ENCODE measurements around the gene CABP2.

Gene CABP2

GRCh38 chr11:67544616-67545242 is 21.5 kb upstream of the CABP2 start:
- Histone ChIP-seq H3K9ac (ENCODE audit: low read length) (no peak overlapping the region), H3F3A (ENCODE audit: insufficient read depth, low read length) (no peaks in the 10 kb centered on the region), H3K4me2 (ENCODE audit: low read length) (no peak overlapping the region), H3K27ac (ENCODE audit: low read depth, low read length, poor library complexity, severe bottlenecking) (no peak overlapping the region), H3K4me1 (ENCODE audit: insufficient read depth, low read length, severe bottlenecking) (peaks cover 10% of the 10 kb centered on the region), H3K36me3 (ENCODE audit: insufficient read depth, low read length) (no peaks in the 10 kb centered on the region), H4K20me1 (ENCODE audit: insufficient read depth, low read length) (no peaks in the 10 kb centered on the region), H3K9me3 (ENCODE audit: low read length) (no peaks in the 10 kb centered on the region), H3K79me2 (ENCODE audit: insufficient read depth, low read length) (no peaks in the 10 kb centered on the region), H2AFZ (ENCODE audit: low read length) (no peak overlapping the region), H3K9me2 (ENCODE audit: low read depth, low read length) (no peaks in the 10 kb centered on the region), H3K27me3 (ENCODE audit: insufficient read depth, low read length) (no peaks in the 10 kb centered on the region; the same call in 1 of the 2 replicates), H3K4me3 (ENCODE audit: low read depth, low read length, poor library complexity, severe bottlenecking) (no peak overlapping the region)
- TF ChIP-seq CTCF (IDR thresholded peaks at IDR 0.05; ENCODE audit: low read length) (no peak), EZH2 (IDR thresholded peaks at IDR 0.05; ENCODE audit: borderline replicate concordance, low read length) (no peak)

DNA sequence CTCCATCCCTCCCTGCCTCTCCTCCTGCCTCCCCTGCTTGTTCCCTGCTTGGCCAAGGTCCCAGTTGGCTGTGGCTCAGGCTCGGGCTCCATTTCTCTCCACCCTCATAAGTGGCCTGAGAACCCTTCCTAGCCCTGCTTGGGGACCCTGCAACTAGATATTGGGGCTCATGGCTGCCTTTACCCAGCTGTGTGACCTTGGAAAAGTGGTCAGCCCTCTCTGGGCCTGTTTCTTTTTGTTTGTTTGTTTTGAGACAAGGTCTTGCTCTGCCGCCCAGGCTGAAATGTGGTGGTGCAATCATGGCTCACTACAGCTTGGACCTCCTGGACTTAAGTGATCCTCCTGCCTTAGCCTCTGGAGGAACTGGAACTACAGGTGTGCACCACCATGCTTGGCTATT is 20.3 kb upstream of the CABP2 start:
- no peak for TF ChIP-seq EZH2 (IDR thresholded peaks at IDR 0.05; ENCODE audit: borderline replicate concordance, low read length)
- no peak for TF ChIP-seq CTCF (IDR thresholded peaks at IDR 0.05; ENCODE audit: low read length)
- H3K4me2 ChIP-seq (ENCODE audit: low read length), result no peak overlapping the region

DNA sequence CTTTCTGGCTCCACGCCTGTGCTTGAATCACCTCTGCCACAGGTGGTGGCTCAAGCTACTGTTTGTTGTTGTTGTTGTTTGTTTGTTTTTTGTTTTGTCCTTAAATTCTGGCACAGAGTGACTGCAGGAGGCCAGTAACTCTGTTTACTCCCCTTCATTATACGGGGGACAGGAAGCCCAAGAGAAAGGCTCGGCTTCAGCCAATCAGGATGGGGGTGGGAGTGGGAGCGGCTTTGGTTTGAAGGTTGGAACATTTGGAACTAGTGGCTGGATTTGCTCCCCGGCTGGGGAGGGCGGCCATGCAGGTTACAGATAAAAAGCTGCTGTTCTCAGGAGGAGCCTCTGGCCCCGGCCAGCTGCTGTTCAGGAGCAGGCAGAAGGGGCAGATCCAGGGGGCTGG is 19.7 kb upstream of the CABP2 start:
- no peaks in the 10 kb centered on the region for H3F3A ChIP-seq (ENCODE audit: insufficient read depth, low read length)

More for the DNA sequence above, 20.3 kb upstream of the CABP2 start:
- H3K9me3 ChIP-seq (ENCODE audit: low read length), result no peaks in the 10 kb centered on the region
- H3K9ac ChIP-seq (ENCODE audit: low read length), result no peak overlapping the region
- H3K27me3 ChIP-seq (ENCODE audit: insufficient read depth, low read length), result no peaks in the 10 kb centered on the region; the same call in 1 of the 2 replicates
- no peaks in the 10 kb centered on the region for H4K20me1 ChIP-seq (ENCODE audit: insufficient read depth, low read length)
- H3K4me3 ChIP-seq (ENCODE audit: low read depth, low read length, poor library complexity, severe bottlenecking), result no peak overlapping the region
- H2AFZ ChIP-seq (ENCODE audit: low read length), result no peak overlapping the region
- no peaks in the 10 kb centered on the region for H3K79me2 ChIP-seq (ENCODE audit: insufficient read depth, low read length)
- H3F3A ChIP-seq (ENCODE audit: insufficient read depth, low read length), result no peaks in the 10 kb centered on the region
- H3K36me3 ChIP-seq (ENCODE audit: insufficient read depth, low read length), result no peaks in the 10 kb centered on the region
- H3K4me1 ChIP-seq (ENCODE audit: insufficient read depth, low read length, severe bottlenecking), result peaks cover 10% of the 10 kb centered on the region
- H3K27ac ChIP-seq (ENCODE audit: low read depth, low read length, poor library complexity, severe bottlenecking), result no peak overlapping the region
- H3K9me2 ChIP-seq (ENCODE audit: low read depth, low read length), result no peaks in the 10 kb centered on the region

More for the DNA sequence above, 19.7 kb upstream of the CABP2 start:
- Histone ChIP-seq H3K9me2 (ENCODE audit: low read depth, low read length) (no peaks in the 10 kb centered on the region), H3K27me3 (ENCODE audit: insufficient read depth, low read length) (no peaks in the 10 kb centered on the region; the same call in 1 of the 2 replicates), H3K27ac (ENCODE audit: low read depth, low read length, poor library complexity, severe bottlenecking) (no peak overlapping the region), H4K20me1 (ENCODE audit: insufficient read depth, low read length) (no peaks in the 10 kb centered on the region), H3K79me2 (ENCODE audit: insufficient read depth, low read length) (no peaks in the 10 kb centered on the region), H3K4me2 (ENCODE audit: low read length) (no peak overlapping the region), H3K9ac (ENCODE audit: low read length) (no peak overlapping the region), H3K4me1 (ENCODE audit: insufficient read depth, low read length, severe bottlenecking) (peaks cover 10% of the 10 kb centered on the region), H3K36me3 (ENCODE audit: insufficient read depth, low read length) (no peaks in the 10 kb centered on the region), H3K9me3 (ENCODE audit: low read length) (no peaks in the 10 kb centered on the region), H2AFZ (ENCODE audit: low read length) (no peak overlapping the region), H3K4me3 (ENCODE audit: low read depth, low read length, poor library complexity, severe bottlenecking) (no peak overlapping the region)
- TF ChIP-seq CTCF (IDR thresholded peaks at IDR 0.05; ENCODE audit: low read length) (no peak), EZH2 (IDR thresholded peaks at IDR 0.05; ENCODE audit: borderline replicate concordance, low read length) (no peak)
